ENCODE measurements around the gene PREB.

GRCh38 chr2:27095745-27096651, 38.4 kb downstream of the PREB start:
- TF ChIP-seq CTCF (conservative IDR thresholded peaks at IDR 0.05 in 1 of 2, IDR thresholded peaks at IDR 0.05 in 1 of 2; ENCODE audit: extremely low read depth in 1 of 2, insufficient read depth in 1 of 2, low read depth in 1 of 2, low read length in 2 of 2) (no peak), EZH2 (IDR thresholded peaks at IDR 0.05; ENCODE audit: borderline replicate concordance, low read length) (no peak)

Measured in mammary epithelial cell (primary cell).